Activated naive CD4-positive, alpha-beta T cell treated with anti-CD3 and anti-CD28 coated beads, Interleukin-2, amount 50 U/mL, for 24 hours (primary cell): ENCODE measurements around the gene PEA15.
A peak's percentile ranks its signal among the peaks of the same experiment; 100 is the strongest.

Experiments
- H3K27ac Mint-ChIP-seq: one replicate; pipeline ENCODE4 v1.8.0; 2021; ENCODE audit warnings: mild to moderate bottlenecking, mixed read lengths
- H3K27me3 Mint-ChIP-seq: one replicate; pipeline ENCODE4 v1.8.0; 2021; ENCODE audit warnings: mixed read lengths
- H3K36me3 Mint-ChIP-seq: one replicate; pipeline ENCODE4 v1.8.0; 2021; ENCODE audit warnings: mixed read lengths
- H3K4me1 Mint-ChIP-seq: one replicate; pipeline ENCODE4 v1.8.0; 2021; ENCODE audit warnings: mixed read lengths
- H3K4me3 Mint-ChIP-seq: one replicate; pipeline ENCODE4 v1.8.0; 2021; ENCODE audit warnings: mild to moderate bottlenecking, mixed read lengths
- H3K9me3 Mint-ChIP-seq: one replicate; pipeline ENCODE4 v1.8.0; 2021; ENCODE audit warnings: mixed read lengths

PEA15 gene

GRCh38 chr1:160169553-160170399, 35.4 kb upstream of the PEA15 start:
- H3K27ac Mint-ChIP-seq, result no peak overlapping the region

GRCh38 chr1:160171354-160171753, 33.8 kb upstream of the PEA15 start:
- Mint-ChIP-seq H3K27ac (no peak overlapping the region), H3K4me1 (peaks cover 9% of the 10 kb centered on the region), H3K9me3 (no peaks in the 10 kb centered on the region), H3K27me3 (peaks cover 2% of the 10 kb centered on the region), H3K36me3 (no peaks in the 10 kb centered on the region), H3K4me3 (no peak overlapping the region)

More at GRCh38 chr1:160169553-160170399, 35.4 kb upstream of the PEA15 start:
- Mint-ChIP-seq H3K4me1 (peaks cover 9% of the 10 kb centered on the region), H3K27me3 (peaks cover 2% of the 10 kb centered on the region), H3K9me3 (no peaks in the 10 kb centered on the region), H3K36me3 (no peaks in the 10 kb centered on the region), H3K4me3 (no peak overlapping the region)

- no peaks in the 10 kb centered on the region for H3K27me3 Mint-ChIP-seq
Observed at GRCh38 chr1:160171980-160172379, 33.2 kb upstream of the PEA15 start.

GRCh38 chr1:160177231-160177630, 28.0 kb upstream of the PEA15 start:
- no peaks in the 10 kb centered on the region for H3K4me1 Mint-ChIP-seq
- H3K9me3 Mint-ChIP-seq, result no peaks in the 10 kb centered on the region
- no peaks in the 10 kb centered on the region for H3K36me3 Mint-ChIP-seq
- no peak overlapping the region for H3K27ac Mint-ChIP-seq
- H3K27me3 Mint-ChIP-seq, result no peaks in the 10 kb centered on the region
- no peak overlapping the region for H3K4me3 Mint-ChIP-seq

More at GRCh38 chr1:160171980-160172379, 33.2 kb upstream of the PEA15 start:
- H3K9me3 Mint-ChIP-seq, result no peaks in the 10 kb centered on the region
- peaks cover 9% of the 10 kb centered on the region for H3K4me1 Mint-ChIP-seq
- no peak overlapping the region for H3K27ac Mint-ChIP-seq
- no peaks in the 10 kb centered on the region for H3K36me3 Mint-ChIP-seq
- no peak overlapping the region for H3K4me3 Mint-ChIP-seq

- H3K27me3 Mint-ChIP-seq, result no peaks in the 10 kb centered on the region
- no peaks in the 10 kb centered on the region for H3K4me1 Mint-ChIP-seq
- H3K27ac Mint-ChIP-seq, result no peak overlapping the region
- H3K4me3 Mint-ChIP-seq, result no peak overlapping the region
- no peaks in the 10 kb centered on the region for H3K36me3 Mint-ChIP-seq
- no peaks in the 10 kb centered on the region for H3K9me3 Mint-ChIP-seq
Observed at GRCh38 chr1:160177667-160178066, 27.5 kb upstream of the PEA15 start.

- H3K27me3 Mint-ChIP-seq, result no peaks in the 10 kb centered on the region
- no peak overlapping the region for H3K27ac Mint-ChIP-seq
- H3K4me3 Mint-ChIP-seq, result no peak overlapping the region
- no peaks in the 10 kb centered on the region for H3K4me1 Mint-ChIP-seq
- H3K36me3 Mint-ChIP-seq, result no peaks in the 10 kb centered on the region
- no peaks in the 10 kb centered on the region for H3K9me3 Mint-ChIP-seq
Observed at GRCh38 chr1:160178731-160179130, 26.5 kb upstream of the PEA15 start.

GRCh38 chr1:160179336-160179735, 25.8 kb upstream of the PEA15 start:
- H3K36me3 Mint-ChIP-seq, result no peaks in the 10 kb centered on the region
- no peaks in the 10 kb centered on the region for H3K4me1 Mint-ChIP-seq
- no peaks in the 10 kb centered on the region for H3K9me3 Mint-ChIP-seq
- no peak overlapping the region for H3K4me3 Mint-ChIP-seq
- H3K27me3 Mint-ChIP-seq, result no peaks in the 10 kb centered on the region
- H3K27ac Mint-ChIP-seq, result no peak overlapping the region

GRCh38 chr1:160186246-160186645, 18.9 kb upstream of the PEA15 start:
- Mint-ChIP-seq H3K4me1 (no peaks in the 10 kb centered on the region), H3K36me3 (no peaks in the 10 kb centered on the region), H3K4me3 (no peak overlapping the region), H3K9me3 (no peaks in the 10 kb centered on the region), H3K27ac (peak overlapping the region; percentile 9), H3K27me3 (peaks cover 3% of the 10 kb centered on the region)

- no peak overlapping the region for H3K4me3 Mint-ChIP-seq
- no peaks in the 10 kb centered on the region for H3K9me3 Mint-ChIP-seq
- H3K27ac Mint-ChIP-seq, result no peak overlapping the region
- H3K27me3 Mint-ChIP-seq, result peaks cover 3% of the 10 kb centered on the region
- H3K4me1 Mint-ChIP-seq, result no peaks in the 10 kb centered on the region
- H3K36me3 Mint-ChIP-seq, result no peaks in the 10 kb centered on the region
Observed at GRCh38 chr1:160186729-160187128, 18.5 kb upstream of the PEA15 start.

GRCh38 chr1:160187407-160187806, 17.8 kb upstream of the PEA15 start:
- Mint-ChIP-seq H3K4me1 (no peaks in the 10 kb centered on the region), H3K27me3 (peaks cover 3% of the 10 kb centered on the region), H3K36me3 (no peaks in the 10 kb centered on the region), H3K27ac (no peak overlapping the region), H3K9me3 (no peaks in the 10 kb centered on the region), H3K4me3 (no peak overlapping the region)

GRCh38 chr1:160188341-160188740, 16.8 kb upstream of the PEA15 start:
- Mint-ChIP-seq H3K4me3 (no peak overlapping the region), H3K36me3 (no peaks in the 10 kb centered on the region), H3K9me3 (no peaks in the 10 kb centered on the region), H3K27ac (no peak overlapping the region), H3K27me3 (peaks cover 3% of the 10 kb centered on the region), H3K4me1 (no peaks in the 10 kb centered on the region)

- no peaks in the 10 kb centered on the region for H3K36me3 Mint-ChIP-seq
- H3K9me3 Mint-ChIP-seq, result no peaks in the 10 kb centered on the region
- no peak within 1 kb of the TSS for H3K4me3 Mint-ChIP-seq
- H3K4me1 Mint-ChIP-seq, result no peaks in the 10 kb centered on the region
- peaks cover 2% of the 10 kb centered on the region for H3K27me3 Mint-ChIP-seq
- H3K27ac Mint-ChIP-seq, result no peak within 1 kb of the TSS
Observed at GRCh38 chr1:160189649-160190625, 15.2 kb upstream of the PEA15 start, which contains the start of gene CASQ1. TSS of gene CASQ1 (plus strand) at chr1:160190575. CDS start at chr1:160190752, 177 bp downstream.

GRCh38 chr1:160191756-160192155, 13.4 kb upstream of the PEA15 start:
- Mint-ChIP-seq H3K27ac (no peak overlapping the region), H3K27me3 (no peaks in the 10 kb centered on the region), H3K4me1 (no peaks in the 10 kb centered on the region), H3K9me3 (no peaks in the 10 kb centered on the region), H3K36me3 (no peaks in the 10 kb centered on the region), H3K4me3 (no peak overlapping the region)

GRCh38 chr1:160192234-160192633, 12.9 kb upstream of the PEA15 start:
- Mint-ChIP-seq H3K4me3 (no peak overlapping the region), H3K27me3 (no peaks in the 10 kb centered on the region), H3K4me1 (no peaks in the 10 kb centered on the region), H3K27ac (no peak overlapping the region), H3K9me3 (no peaks in the 10 kb centered on the region), H3K36me3 (no peaks in the 10 kb centered on the region)

GRCh38 chr1:160193091-160193819, 11.9 kb upstream of the PEA15 start:
- H3K9me3 Mint-ChIP-seq, result no peaks in the 10 kb centered on the region
- no peaks in the 10 kb centered on the region for H3K27me3 Mint-ChIP-seq
- no peak overlapping the region for H3K4me3 Mint-ChIP-seq
- no peaks in the 10 kb centered on the region for H3K4me1 Mint-ChIP-seq
- H3K27ac Mint-ChIP-seq, result no peak overlapping the region
- no peaks in the 10 kb centered on the region for H3K36me3 Mint-ChIP-seq
